HG03558 (cell line): ENCODE measurements around the gene ICAM5.
"Not testable (repeated sequence)": the region's sequence is repeated elsewhere in the genome, so short reads cannot be mapped to it uniquely, and the experiment has no call there.

ENCODE experiments used
- ATAC-seq: cut with Tn5 transposase; IDR thresholded peaks from one replicate; pipeline ENCODE4 v1.9.1; 2021; ENCODE audit warnings: moderate number of reproducible peaks; ENCODE audit not compliant: unreplicated experiment; ENCODE audit errors: extremely low read depth

ICAM5 gene

GRCh38 chr19:10317857-10318462, 28.2 kb downstream of the ICAM5 start:
- ATAC-seq, result no peak

GRCh38 chr19:10318807-10319682, 29.3 kb downstream of the ICAM5 start:
- ATAC-seq, result no peak

- no peak for ATAC-seq
Observed at GRCh38 chr19:10320602-10321416, 31.1 kb downstream of the ICAM5 start.

- ATAC-seq, result no peak
Observed at GRCh38 chr19:10321417-10321797, 31.7 kb downstream of the ICAM5 start.

GRCh38 chr19:10321874-10322835, 32.4 kb downstream of the ICAM5 start:
- ATAC-seq, result no peak

GRCh38 chr19:10325732-10326131, 36.0 kb downstream of the ICAM5 start:
- ATAC-seq, result no peak

- no peak for ATAC-seq
Observed at GRCh38 chr19:10327793-10328192, 38.0 kb downstream of the ICAM5 start.

- no peak for ATAC-seq
Observed at GRCh38 chr19:10328558-10329429, 39.0 kb downstream of the ICAM5 start.

- ATAC-seq, result no peak
Observed at GRCh38 chr19:10329555-10329954, 39.8 kb downstream of the ICAM5 start.

GRCh38 chr19:10332158-10332964, 42.6 kb downstream of the ICAM5 start:
- ATAC-seq, result no peak

GRCh38 chr19:10332965-10333757, 43.4 kb downstream of the ICAM5 start, which contains the start of gene RAVER1:
RAVER1 (minus strand) TSS chr19:10333529; CDS start chr19:10333507, 22 bp downstream.
- peak; percentile 54 for ATAC-seq

- ATAC-seq, result no peak
Observed at GRCh38 chr19:10333758-10334587, 44.2 kb downstream of the ICAM5 start.

GRCh38 chr19:10334588-10335351, 45.0 kb downstream of the ICAM5 start:
- no peak for ATAC-seq

- ATAC-seq, result no peak
Observed at GRCh38 chr19:10335352-10335985, 45.7 kb downstream of the ICAM5 start.

GRCh38 chr19:10336725-10337124, 47.0 kb downstream of the ICAM5 start:
- not testable (repeated sequence) for ATAC-seq
